Activated naive CD8-positive, alpha-beta T cell treated with anti-CD3 and anti-CD28 coated beads for 36 hours (primary cell): ENCODE data around the gene LGI1. TPM values are rescaled to one million over a fixed set of nuclear protein-coding genes. Genes with fewer than 3 reads are reported as not detected.
"Not testable (repeated sequence)": the region's sequence is repeated elsewhere in the genome, so short reads cannot be mapped to it uniquely, and the experiment has no call there.

ENCODE experiments used
- DNase-seq: peaks from one replicate; pipeline ENCODE4 v3.0.0; 2021
- H3K27ac Mint-ChIP-seq: one replicate; pipeline ENCODE4 v1.8.0; 2022; ENCODE audit warnings: mild to moderate bottlenecking, moderate library complexity, mixed read lengths
- H3K27me3 Mint-ChIP-seq: one replicate; pipeline ENCODE4 v1.8.0; 2022; ENCODE audit warnings: mild to moderate bottlenecking, mixed read lengths
- H3K36me3 Mint-ChIP-seq: one replicate; pipeline ENCODE4 v1.8.0; 2021; ENCODE audit warnings: mild to moderate bottlenecking, mixed read lengths
- H3K4me1 Mint-ChIP-seq: one replicate; pipeline ENCODE4 v1.8.0; 2021; ENCODE audit warnings: mixed read lengths
- H3K4me3 Mint-ChIP-seq: one replicate; pipeline ENCODE4 v1.8.0; 2022; ENCODE audit warnings: mild to moderate bottlenecking, moderate library complexity, mixed read lengths
- H3K9me3 Mint-ChIP-seq: one replicate; pipeline ENCODE4 v1.8.0; 2022; ENCODE audit warnings: mixed read lengths
- total RNA-seq, 2 experiments: library from RNA; stranded (reverse); gene quantifications; one replicate each; pipeline ENCODE4 v1.2.3, GENCODE V29; 2021

The LGI1 gene
- total RNA-seq, 2 experiments from 2014 or later: not detected

DNA sequence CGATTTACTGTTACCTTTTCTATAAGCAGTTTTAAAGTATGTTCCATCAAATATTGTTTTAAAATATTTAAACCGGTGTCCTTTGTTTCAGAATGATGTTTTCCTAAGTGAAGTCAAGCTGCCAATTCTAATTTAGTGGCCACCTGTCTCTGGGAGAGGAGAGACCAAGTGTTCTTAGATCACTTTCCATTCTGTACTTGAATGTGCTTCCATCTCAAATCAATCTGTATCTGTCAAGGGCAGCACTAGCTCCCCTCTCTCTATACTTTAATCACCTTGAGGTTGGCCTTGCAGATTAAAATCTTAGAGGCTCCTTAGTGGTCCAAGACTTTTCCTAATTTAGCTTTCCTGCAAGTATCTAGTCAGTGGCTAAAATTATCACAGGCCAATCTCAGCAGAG, 49.6 kb downstream of the LGI1 start:
- no peak for DNase-seq
- Mint-ChIP-seq H3K36me3 (no peaks in the 10 kb centered on the region), H3K4me3 (no peak overlapping the region), H3K9me3 (no peaks in the 10 kb centered on the region), H3K27me3 (peaks cover 28% of the 10 kb centered on the region), H3K4me1 (no peaks in the 10 kb centered on the region), H3K27ac (no peak overlapping the region)

DNA sequence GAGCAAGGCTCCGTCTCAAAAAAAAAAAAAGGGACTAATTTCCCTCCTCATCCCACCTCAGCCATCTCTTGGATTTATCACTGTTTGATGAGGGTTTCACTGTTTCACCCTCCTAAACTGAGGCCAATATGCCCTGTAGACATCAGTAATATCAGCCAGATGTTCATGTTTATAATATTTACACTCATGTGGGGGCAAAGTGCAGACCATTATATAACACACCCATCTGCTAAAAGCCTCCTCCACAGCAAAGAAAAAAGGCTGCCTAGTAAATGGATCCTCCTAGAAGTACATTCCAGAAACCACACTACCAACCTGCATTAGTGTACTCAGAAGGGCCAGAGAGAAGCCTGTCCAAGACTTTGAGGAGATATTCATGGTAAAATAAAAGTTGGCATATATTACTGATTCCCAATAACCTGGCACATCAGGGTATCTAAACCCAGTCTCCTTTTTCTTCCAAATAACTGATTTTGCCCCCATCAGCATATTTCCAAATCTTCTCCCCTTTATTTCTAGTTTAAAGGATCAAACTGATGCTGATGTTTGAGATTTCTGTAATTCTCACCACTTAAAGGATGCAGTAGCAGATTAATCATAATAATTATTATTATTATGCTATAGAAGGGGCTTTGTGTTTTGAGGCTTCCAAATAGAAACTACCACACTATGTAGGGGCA, 55.1 kb downstream of the LGI1 start:
- peaks cover 39% of the 10 kb centered on the region for H3K27me3 Mint-ChIP-seq
- DNase-seq: no peak
- no peaks in the 10 kb centered on the region for H3K9me3 Mint-ChIP-seq
- no peaks in the 10 kb centered on the region for H3K36me3 Mint-ChIP-seq
- no peak overlapping the region for H3K4me3 Mint-ChIP-seq
- H3K4me1 Mint-ChIP-seq: no peaks in the 10 kb centered on the region
- H3K27ac Mint-ChIP-seq: no peak overlapping the region

DNA sequence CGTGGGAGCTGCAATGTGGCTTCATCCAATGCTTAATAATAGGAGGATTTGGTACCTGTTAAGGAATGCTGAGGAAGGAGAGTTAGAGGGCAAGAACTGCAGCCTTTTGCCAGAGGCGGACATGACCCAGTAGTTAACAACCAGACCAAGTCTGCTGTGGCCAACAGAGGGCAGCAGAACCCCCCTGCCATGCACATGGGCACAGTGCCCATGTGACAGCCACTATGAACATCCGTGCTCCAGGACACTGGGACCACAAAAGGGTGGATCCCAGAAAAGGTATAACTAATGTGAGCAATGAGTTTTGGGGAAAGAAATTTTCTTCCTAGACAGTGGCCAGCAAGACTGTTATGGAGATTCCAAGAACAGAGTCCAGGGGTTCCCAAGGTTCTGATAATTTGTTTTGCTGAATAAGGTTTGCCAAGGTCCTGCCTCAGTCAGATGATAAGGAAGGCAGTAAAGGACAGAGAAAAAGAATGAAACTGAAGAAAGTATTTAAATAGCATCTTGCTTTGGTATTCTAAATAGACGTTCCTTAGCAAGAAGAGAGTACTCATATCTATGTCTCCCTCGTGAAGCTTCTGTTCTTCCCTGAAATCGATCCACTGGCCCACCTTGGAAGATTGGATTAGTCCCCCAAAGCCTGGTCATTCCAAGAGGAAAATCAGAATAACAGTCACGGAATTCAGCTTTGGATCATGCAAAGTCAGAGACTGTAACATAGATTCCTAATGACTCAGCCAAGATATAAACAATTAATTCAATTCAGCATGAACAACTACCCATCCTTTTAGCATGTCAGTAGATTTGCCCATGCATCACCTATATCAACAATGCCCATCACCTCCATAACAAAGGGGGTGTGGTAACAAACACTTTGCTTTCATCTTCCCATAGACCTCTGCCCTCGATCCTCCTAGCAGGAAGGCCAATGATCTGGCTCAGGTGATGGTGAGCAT, 56.0 kb downstream of the LGI1 start:
- no peaks in the 10 kb centered on the region for H3K4me1 Mint-ChIP-seq
- no peaks in the 10 kb centered on the region for H3K36me3 Mint-ChIP-seq
- no peaks in the 10 kb centered on the region for H3K9me3 Mint-ChIP-seq
- H3K27me3 Mint-ChIP-seq: peaks cover 44% of the 10 kb centered on the region
- H3K27ac Mint-ChIP-seq: no peak overlapping the region
- peak; percentile 37 for DNase-seq
- H3K4me3 Mint-ChIP-seq: no peak overlapping the region

DNA sequence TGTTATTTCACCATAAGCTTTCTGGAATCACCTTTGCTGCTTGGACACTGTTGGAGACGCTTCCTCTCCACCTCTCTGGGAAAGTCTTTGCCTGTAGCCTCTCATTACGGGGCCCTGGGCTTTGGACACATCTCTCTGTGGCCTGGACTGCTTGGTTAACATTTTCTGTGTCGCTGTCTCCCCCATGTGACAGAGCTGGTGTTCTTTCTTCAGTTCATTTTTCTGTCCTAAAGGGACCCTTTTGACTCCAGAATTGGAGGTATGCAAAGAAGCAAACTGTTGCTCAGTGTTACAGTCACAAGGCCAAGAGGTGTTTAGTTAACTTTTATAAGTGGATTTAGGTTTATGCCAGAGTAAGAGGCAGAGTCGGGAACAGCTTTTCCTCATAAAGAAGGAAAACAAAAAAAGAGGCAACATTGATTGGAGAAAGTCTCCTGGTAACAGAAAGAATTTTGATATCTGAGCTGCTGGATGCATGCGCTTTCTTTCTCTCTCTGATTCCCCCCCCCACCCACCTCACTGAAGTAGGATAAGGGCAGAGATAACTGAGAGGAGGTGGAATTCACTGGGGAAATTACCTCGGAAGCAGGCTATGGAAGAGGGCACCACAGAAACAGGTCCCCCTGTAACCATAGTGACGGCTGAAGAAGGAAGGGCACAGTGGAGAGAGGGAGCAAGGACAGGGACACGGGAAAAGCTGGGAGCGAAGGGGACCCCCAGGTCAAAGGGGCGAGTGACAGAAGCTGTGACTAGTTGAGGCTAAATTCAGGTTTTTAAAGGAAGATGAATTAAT, 57.8 kb downstream of the LGI1 start:
- Mint-ChIP-seq H3K9me3 (no peaks in the 10 kb centered on the region), H3K4me3 (no peak overlapping the region), H3K27me3 (peaks cover 42% of the 10 kb centered on the region), H3K27ac (no peak overlapping the region), H3K36me3 (no peaks in the 10 kb centered on the region), H3K4me1 (no peaks in the 10 kb centered on the region)
- no peak for DNase-seq

DNA sequence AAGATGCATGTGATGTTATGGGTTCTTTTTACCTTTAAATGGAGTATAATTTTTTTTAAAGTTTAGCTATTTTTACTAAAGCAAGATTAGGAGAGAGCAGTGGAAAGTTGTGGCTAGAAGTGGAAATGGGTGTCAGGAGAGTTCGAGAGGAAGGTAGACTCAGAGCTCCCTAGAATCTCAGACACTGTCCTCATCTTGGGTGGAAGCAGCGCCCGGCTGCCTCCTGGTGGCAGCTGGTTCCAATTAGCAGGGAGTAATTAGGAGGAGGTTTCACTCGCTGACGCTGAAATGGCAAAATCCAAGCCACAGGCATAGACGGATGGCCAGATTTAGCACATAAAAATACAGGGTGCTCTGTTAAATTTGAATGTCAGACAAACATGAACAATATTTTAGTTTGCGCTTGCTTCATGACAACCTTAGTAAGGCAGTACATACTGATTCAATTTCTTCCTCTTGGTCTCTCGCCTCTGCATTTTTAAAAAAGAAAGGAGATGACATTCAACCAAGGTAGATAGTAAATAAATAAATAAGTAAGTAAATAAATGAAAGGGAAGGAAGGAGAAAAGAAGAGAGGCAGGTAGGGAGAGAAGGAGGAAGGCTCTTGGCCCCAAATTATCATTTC, 58.5 kb downstream of the LGI1 start:
- Mint-ChIP-seq H3K27ac (no peak overlapping the region), H3K4me1 (no peaks in the 10 kb centered on the region), H3K4me3 (no peak overlapping the region), H3K27me3 (peaks cover 44% of the 10 kb centered on the region), H3K36me3 (no peaks in the 10 kb centered on the region), H3K9me3 (no peaks in the 10 kb centered on the region)
- DNase-seq: peak; percentile 35

DNA sequence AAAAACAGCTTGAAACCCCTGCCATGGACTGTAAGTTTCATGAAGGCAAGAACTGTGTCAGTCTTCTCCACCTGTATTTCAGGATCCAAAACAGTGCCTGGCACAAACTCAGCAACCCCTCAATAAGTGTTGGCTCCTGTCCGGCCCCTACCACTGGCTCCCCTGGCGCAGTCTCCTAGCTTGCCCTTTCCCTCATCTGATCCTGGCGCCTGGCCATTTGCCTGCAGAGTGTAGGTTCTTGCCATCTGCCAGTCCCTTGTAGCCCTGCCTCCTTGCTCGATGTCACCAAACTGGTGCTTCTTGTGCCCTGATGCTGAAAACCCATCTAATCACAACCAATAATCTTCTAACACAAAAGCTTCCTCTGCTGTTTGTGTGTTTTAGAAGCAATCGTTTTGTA, 60.4 kb downstream of the LGI1 start:
- Mint-ChIP-seq H3K27me3 (peaks cover 45% of the 10 kb centered on the region), H3K27ac (no peak overlapping the region), H3K9me3 (no peaks in the 10 kb centered on the region), H3K4me1 (no peaks in the 10 kb centered on the region), H3K36me3 (no peaks in the 10 kb centered on the region), H3K4me3 (no peak overlapping the region)
- no peak for DNase-seq

DNA sequence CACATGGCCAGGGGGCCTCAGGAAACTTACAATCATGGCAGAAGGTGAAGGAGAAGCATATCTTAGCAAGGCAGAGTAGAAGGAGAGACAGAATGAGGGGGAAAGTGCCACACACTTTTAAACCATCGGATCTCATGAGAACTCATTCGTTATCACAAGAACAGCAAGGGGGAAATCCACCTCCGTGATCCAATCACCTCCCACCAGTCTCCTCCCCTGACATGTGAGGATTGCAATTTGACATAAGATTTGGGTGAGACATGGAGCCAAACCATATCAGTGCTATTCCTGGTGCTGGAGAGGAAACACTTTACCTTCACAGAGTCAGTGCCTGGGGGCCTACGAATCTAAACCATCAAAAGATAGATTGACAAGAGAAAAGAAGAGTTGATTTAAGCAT, 61.8 kb downstream of the LGI1 start:
- H3K27me3 Mint-ChIP-seq: peaks cover 39% of the 10 kb centered on the region
- no peak overlapping the region for H3K27ac Mint-ChIP-seq
- H3K9me3 Mint-ChIP-seq: no peaks in the 10 kb centered on the region
- DNase-seq: no peak
- no peaks in the 10 kb centered on the region for H3K36me3 Mint-ChIP-seq
- no peak overlapping the region for H3K4me3 Mint-ChIP-seq
- no peaks in the 10 kb centered on the region for H3K4me1 Mint-ChIP-seq

DNA sequence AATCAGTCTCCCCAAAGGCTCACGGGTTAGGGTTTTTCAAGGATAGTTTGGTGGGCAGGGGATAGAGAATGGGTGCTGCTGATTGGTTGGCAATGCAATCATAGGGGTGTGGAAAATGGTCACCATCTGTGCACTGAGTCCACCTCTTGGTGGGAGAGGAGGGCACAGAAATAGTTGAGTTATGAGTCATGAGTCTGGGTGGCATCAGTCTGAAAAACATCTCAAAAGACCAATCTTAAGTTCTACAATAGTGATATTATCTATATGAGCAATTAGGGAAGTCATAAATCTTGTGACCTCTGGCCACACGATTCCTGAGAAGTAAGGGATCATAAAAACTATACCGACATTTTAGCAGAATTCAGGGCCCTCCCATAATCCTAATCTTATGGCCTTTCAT, 62.7 kb downstream of the LGI1 start:
- Mint-ChIP-seq H3K4me1 (no peaks in the 10 kb centered on the region), H3K27ac (no peak overlapping the region), H3K9me3 (no peaks in the 10 kb centered on the region), H3K36me3 (no peaks in the 10 kb centered on the region), H3K4me3 (no peak overlapping the region), H3K27me3 (peaks cover 39% of the 10 kb centered on the region)
- DNase-seq: no peak

DNA sequence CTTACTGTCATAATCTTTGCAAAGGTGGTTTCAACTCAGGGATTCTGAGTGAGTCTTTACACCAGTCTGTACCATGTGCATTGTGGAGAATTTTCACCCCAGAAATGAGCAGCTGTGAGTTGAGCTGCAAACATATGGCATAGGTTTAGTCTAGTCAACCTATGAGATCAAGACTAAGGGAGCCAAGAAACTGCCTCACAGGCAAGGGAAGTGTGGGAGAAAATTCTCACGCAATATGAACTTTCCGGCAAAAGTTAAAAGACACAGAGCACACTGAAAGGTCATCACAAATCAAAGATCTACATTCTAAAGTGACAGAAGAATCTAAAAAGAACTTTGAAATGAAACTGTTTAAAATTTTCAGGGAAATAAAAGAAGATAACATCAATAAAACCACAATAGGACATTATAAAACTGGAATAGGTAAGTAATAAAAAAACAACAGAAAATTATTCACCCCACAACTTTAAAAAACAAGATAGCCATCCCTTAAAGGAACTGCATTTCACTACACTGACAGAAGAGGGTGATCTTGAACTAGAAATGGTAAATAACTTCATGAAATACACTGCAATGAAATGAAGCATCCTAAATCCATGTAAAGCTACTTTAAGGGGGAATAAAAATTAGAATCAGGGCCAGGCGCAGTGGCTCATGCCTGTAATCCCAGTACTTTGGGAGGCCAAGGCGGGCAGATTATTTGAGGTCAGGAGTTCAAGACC, 63.5 kb downstream of the LGI1 start:
- DNase-seq: no peak
- Mint-ChIP-seq H3K4me3 (no peak overlapping the region), H3K9me3 (no peaks in the 10 kb centered on the region), H3K27ac (no peak overlapping the region), H3K36me3 (no peaks in the 10 kb centered on the region), H3K27me3 (peaks cover 32% of the 10 kb centered on the region), H3K4me1 (no peaks in the 10 kb centered on the region)

DNA sequence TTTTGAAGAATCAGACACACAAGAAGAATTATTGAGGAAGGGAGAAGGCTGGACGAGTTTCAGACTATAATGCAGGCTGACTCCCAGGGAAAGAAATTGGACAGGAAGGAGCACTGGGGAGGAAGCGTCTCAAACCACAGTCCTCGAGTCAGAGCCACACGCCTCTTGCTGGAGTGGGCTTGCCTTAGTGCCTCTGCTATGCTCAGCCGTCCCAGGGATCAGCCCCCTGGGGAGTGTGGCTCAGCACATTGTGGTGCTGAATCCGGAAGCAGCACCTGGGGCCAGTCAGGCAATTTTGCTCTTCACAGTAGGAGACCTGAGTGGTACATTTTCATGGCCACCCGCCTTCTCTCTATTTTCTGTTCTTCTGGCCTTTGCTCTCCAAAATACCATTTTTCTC, 68.6 kb downstream of the LGI1 start:
- DNase-seq: no peak
- H3K9me3 Mint-ChIP-seq: no peaks in the 10 kb centered on the region
- H3K36me3 Mint-ChIP-seq: no peaks in the 10 kb centered on the region
- H3K4me1 Mint-ChIP-seq: no peaks in the 10 kb centered on the region
- H3K27ac Mint-ChIP-seq: no peak overlapping the region
- peaks cover 8% of the 10 kb centered on the region for H3K27me3 Mint-ChIP-seq
- H3K4me3 Mint-ChIP-seq: no peak overlapping the region

DNA sequence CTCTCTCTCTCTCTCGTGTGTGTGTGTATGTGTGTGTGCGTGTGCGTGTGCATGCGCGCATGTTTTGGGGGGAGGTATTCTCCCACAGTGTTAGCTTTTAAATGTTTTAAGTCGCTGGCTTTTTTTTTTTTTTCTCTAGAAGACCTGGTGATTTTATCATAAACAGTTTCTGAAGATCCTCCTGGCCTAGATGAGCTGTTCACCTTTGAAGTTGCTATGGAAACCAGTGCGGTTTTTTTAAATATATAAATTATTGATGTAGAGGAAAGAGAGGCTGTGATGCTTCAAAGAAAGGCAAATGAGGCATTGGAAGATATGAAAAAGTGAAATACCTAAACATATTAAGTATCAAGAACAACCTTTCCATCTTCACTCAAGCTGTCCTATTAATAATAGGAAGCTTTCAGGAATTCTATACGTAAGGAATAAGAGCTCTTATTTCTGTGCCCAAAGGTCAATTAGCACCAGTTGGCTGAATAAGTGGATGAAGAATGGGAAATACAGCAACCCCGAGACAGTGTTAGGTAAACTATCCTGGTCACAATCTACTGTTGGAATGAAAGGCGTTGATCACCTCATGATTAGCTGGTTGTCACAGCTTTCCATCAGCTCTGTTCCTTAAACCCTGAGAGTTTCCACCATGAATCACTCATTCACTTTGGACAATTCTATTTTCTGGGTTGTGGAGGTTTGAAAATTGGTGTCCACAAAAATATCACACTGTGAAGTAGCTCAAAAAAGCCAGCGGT, 69.5 kb downstream of the LGI1 start:
- no peaks in the 10 kb centered on the region for H3K36me3 Mint-ChIP-seq
- no peaks in the 10 kb centered on the region for H3K4me1 Mint-ChIP-seq
- no peak for DNase-seq
- H3K27me3 Mint-ChIP-seq: peaks cover 5% of the 10 kb centered on the region
- no peak overlapping the region for H3K27ac Mint-ChIP-seq
- no peaks in the 10 kb centered on the region for H3K9me3 Mint-ChIP-seq
- no peak overlapping the region for H3K4me3 Mint-ChIP-seq

DNA sequence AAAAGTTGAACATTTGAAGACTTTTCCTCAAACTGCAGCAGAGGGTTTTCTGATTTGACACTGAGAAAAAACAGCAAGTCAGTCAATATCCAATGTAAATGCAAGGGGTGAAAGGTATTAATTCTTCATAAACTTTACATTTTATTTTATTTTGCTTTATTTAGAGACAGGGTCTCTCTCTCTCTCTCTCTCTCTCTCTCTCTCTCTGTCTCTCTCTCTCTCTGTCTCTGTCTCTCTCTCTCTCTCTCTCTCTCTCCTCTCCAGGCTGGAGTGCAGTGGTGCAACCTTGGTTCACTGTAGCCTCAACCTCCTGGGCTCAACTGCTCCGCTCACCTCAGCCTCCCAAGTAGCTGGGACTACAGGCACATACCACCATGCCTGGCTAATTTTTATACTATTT, 73.3 kb downstream of the LGI1 start:
- H3K27me3 Mint-ChIP-seq, H3K36me3 Mint-ChIP-seq, DNase-seq, H3K4me1 Mint-ChIP-seq, H3K27ac Mint-ChIP-seq, H3K4me3 Mint-ChIP-seq: not testable (repeated sequence)
- H3K9me3 Mint-ChIP-seq: peaks cover 10% of the 10 kb centered on the region

DNA sequence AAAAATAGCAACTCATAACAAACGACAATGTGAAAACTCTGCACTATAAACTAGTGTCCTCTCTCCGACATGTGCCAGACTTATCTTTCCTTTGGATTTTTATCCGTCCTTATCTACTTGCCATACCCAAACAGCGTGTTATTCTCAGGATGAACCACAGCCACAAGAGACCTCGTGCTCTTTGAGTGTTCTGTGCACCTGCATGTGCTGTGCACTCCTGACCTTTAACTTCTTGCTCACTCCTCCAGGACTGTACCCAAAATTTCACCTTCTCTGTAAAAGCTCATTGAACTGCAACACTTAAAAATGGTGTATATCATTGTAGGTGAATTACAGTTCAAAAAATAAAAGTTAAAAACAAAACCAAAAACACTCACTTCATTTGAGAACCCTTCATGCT, 78.0 kb downstream of the LGI1 start:
- H3K4me1 Mint-ChIP-seq: no peaks in the 10 kb centered on the region
- H3K27ac Mint-ChIP-seq: no peak overlapping the region
- H3K27me3 Mint-ChIP-seq: peaks cover 4% of the 10 kb centered on the region
- peaks cover 10% of the 10 kb centered on the region for H3K9me3 Mint-ChIP-seq
- H3K36me3 Mint-ChIP-seq: no peaks in the 10 kb centered on the region
- DNase-seq: no peak
- no peak overlapping the region for H3K4me3 Mint-ChIP-seq

DNA sequence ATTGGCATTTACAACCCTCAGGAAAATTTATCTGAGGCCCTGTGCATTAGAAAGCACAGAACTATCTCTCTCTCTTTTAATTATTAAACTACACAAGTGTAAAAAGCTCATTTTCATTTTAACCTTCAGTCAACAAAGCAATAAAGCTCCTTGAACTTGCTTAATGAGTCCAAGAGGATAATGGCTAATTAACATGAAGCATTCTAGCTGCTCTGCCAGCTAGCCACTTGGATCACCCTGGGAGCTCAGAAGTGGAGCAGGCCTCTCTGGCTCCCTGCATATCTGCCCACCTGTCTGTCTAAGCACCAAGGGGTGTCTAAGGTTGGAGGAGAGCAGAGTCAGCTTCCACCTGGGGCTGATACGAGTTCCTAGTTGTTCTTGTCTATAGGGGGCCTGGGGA, 80.1 kb downstream of the LGI1 start:
- Mint-ChIP-seq H3K27ac (no peak overlapping the region), H3K9me3 (peaks cover 10% of the 10 kb centered on the region), H3K27me3 (peaks cover 4% of the 10 kb centered on the region)

More for the DNA sequence above, 80.1 kb downstream of the LGI1 start:
- Mint-ChIP-seq H3K4me3 (no peak overlapping the region), H3K4me1 (no peaks in the 10 kb centered on the region), H3K36me3 (no peaks in the 10 kb centered on the region)
- DNase-seq: no peak
